HG03095 (cell line): ENCODE data around the gene BEST1.
"Not testable (repeated sequence)": the region's sequence is repeated elsewhere in the genome, so short reads cannot be mapped to it uniquely, and the experiment has no call there.

ENCODE experiments used
- ATAC-seq: cut with Tn5 transposase; IDR thresholded peaks from one replicate; pipeline ENCODE4 v1.9.1; 2021; ENCODE audit warnings: moderate library complexity; ENCODE audit not compliant: unreplicated experiment

BEST1 gene

DNA sequence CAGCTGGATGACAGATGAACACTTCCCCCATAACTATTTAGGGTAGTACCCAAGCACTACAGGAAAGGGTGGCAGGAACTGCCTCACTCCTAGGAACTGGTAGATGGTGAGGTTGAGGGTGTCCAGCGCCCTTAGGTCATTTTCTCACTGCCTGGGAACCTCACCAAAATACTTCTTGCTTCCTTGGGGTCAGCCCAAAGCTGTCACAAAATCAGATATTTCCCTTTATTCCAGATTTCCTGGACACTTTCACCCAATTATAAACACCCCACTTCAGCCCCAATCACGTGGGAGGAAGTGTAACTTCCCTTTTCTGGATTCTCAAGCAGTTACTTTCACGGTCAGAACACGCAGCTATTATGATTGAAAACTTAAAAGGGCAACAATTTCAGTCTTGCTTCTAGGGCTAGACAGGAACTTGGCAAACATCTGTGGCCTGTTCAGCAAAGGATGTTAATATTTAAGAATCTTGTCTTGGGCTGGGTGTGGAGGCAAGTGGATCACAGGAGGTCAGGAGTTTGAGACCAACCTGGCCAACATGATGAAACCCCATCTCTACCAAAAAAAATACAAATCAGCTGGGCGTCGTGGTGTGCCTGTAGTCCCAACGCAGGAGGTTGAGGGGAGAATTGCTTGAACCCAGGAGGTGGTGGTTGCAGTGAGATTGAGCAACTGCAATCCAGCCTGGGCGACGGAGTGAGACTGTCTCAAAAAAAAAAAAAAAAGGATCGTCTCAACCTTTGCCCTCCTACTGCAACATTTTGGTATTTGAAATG is 13.3 kb downstream of the BEST1 start:
- ATAC-seq, result no peak

- ATAC-seq, result no peak
These were observed 14.0 kb downstream of the BEST1 start for GRCh38 chr11:61964058-61964665.

GRCh38 chr11:61964666-61965271 is 14.6 kb downstream of the BEST1 start:
- ATAC-seq, result not testable (repeated sequence)

GRCh38 chr11:61966734-61967115 is 16.6 kb downstream of the BEST1 start:
- no peak for ATAC-seq

DNA sequence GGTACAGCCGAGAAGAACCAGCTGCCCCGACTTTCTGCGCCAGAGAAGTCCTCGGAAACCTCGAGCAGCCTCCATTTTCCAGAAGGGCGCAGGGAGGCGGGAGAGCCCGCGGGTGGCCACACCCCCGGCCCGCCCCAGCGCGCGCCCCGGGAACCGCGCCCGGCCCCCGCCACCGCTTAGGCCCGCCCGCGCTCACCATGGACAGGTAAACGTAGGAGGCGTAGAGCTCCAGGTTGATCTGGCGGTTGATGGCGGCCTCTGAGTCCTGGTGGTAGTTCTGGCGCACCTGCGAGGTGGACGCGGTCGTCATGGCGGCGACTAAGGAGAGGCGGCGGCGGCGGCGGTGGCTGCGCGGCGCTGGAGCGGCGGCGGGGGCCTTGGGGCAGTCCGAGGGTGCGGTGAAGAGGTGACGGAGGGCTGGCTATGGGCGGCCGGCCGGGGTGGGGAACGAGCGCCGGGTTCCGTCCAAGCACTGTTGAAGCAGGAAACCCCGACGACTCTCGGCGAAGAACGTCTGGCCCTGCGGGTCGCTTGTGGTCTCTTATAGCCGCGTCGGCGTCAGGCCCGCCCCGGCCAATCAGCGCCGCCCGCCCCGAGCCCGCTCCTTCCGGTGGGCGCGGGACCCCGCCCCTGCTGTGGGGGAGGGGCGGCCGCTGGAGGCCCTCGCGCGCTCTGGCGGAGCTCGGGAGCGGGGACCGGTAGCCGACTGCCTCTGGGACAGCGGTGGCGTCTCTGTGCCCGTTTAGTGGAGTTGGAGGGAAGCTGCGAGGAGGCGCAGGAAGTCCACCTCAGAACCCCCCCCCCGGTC is 17.2 kb downstream of the BEST1 start, which contains the start of gene FTH1:
Gene FTH1, minus strand, starts transcription at position 519 of the 808 bp plus-strand sequence. Its CDS starts 209 bp downstream, at position 310.
- peak; percentile 44 for ATAC-seq

DNA sequence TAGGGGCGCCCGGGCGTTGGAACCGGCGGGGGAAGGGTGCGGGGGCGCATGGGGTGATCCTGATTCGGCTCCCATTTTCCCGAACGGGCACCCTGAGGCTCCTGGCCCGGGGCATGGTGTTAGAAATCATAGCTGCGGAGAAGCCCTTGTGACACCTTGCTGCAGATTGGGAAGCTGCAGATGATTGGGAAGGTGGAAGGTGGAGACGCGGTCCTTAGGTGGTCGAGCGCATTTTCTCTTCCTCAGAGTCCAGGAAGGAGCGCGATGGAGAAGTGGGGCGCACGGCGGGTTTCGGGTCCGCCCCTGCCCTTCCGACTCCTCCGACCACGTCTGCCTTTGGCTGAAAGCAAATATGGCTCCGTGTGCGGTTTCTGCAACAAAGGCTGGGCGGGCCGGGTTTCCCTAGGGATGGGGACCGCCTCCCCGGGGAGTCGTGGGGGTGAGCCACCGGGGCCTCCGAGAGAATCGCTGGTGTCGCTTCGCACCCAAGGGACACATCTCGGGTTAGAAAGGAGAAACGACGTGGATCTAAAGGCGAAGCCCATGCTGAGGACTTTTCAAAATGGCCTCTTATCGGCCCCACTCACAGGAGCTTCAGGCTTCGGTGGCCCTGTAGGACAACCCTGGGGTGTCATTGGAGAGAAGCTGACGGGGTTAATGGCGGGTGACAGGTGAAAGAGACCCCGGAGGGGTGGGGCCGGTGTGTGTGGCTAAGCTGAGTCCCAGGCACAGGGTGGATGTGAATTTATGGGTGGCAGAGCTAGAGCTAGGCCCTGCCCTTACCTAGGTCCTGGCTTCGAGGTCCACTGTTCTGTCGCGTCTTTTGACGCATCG is 18.0 kb downstream of the BEST1 start:
- ATAC-seq, result no peak

GRCh38 chr11:61968758-61969390 is 18.7 kb downstream of the BEST1 start:
- no peak for ATAC-seq

GRCh38 chr11:61969391-61969758 is 19.2 kb downstream of the BEST1 start:
- no peak for ATAC-seq

- ATAC-seq, result no peak
These were observed 19.9 kb downstream of the BEST1 start for GRCh38 chr11:61969838-61970662.

GRCh38 chr11:61971248-61972111 is 21.3 kb downstream of the BEST1 start:
- ATAC-seq, result no peak

DNA sequence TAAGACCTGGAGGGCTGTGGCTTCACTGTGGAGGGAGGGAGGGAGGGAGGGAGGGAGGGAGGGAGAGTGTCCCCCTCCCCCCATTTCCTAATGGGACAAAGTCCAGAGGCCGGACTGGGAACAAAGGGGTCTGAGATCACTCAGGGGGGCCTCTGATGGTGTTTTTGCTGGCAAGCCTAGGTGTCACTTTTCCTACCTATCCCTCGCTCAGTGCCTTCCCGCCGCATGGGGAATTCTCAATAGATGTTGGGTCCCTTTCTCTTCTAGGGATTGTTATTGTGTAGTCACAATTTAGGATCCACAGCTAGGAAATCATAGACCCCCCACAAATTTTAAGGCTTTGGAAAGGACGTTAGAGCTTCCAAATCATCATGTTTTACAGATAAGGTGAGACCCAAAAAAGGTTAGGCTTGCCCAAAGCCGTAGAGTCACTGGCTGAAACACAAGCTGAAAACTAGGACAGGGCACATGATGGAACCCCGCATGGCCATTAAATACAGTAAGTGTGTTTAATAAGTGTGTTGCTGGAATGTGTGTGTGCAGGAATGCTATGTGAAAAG is 22.0 kb downstream of the BEST1 start:
- no peak for ATAC-seq

GRCh38 chr11:61972672-61973475 is 22.7 kb downstream of the BEST1 start:
- ATAC-seq, result no peak

DNA sequence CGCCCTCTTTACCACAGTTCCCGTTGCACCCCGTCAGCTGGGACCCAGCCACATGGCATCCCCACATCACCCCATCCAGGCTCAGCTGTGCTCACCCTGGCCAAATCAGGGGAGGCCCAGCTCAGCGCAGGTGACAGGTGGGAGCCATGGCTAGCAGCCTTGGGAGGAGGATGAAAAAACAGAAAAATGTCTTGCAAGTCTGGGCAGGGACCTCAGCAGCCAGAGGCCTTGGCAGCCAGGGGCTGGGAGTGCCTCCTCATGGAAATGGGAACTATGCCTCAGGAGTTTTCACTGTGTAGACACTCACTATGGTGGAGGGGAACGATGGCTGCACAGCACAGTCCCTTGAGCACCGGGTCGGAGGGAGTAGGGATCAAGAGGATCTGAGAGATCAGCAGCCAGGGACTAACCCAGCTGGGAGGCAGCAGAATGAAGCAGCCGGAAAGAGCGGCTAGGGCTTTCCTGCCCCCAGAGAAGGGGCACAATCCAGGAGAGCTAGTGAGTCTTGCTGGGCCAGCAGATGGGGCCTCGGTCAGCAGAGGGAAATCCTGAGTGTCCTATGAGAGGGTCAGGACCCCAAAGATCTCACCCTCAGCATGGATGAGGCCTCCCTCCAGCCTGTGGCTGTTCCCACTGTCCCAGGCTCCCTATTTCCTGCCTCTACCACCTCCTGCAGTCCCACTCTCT is 23.5 kb downstream of the BEST1 start:
- no peak for ATAC-seq

- ATAC-seq, result no peak
These were observed 24.8 kb downstream of the BEST1 start for GRCh38 chr11:61974766-61975631.

GRCh38 chr11:61975638-61976419 is 25.7 kb downstream of the BEST1 start:
- ATAC-seq, result no peak
